Measurements from ENCODE around the gene SERPINA3. TPM values are rescaled to one million over a fixed set of nuclear protein-coding genes. Genes with fewer than 3 reads are reported as not detected.

Gene SERPINA3
- total RNA-seq, 1 experiment from 2014 or later: 3.5 TPM

GRCh38 chr14:94569381-94570001 lies 42.7 kb upstream of the SERPINA3 start:
- H3K27me3 Mint-ChIP-seq (ENCODE audit: low read depth): no peaks in the 10 kb centered on the region; the same call in 1 of the 2 replicates
- H3K4me1 Mint-ChIP-seq: no peaks in the 10 kb centered on the region
- ChIA-PET CTCF (no interaction called here), POLR2A (no interaction called here)
- DNase-seq (ENCODE audit: low spot score): no peak
- no peaks in the 10 kb centered on the region for H3K9me3 Mint-ChIP-seq
- H3K36me3 Mint-ChIP-seq: no peaks in the 10 kb centered on the region
- no peak for ATAC-seq
- TF ChIP-seq TP53 (CRISPR knock-in tag; IDR thresholded peaks at IDR 0.05) (no peak), FOXJ3 (CRISPR knock-in tag; IDR thresholded peaks at IDR 0.05; ENCODE audit: borderline replicate concordance) (no peak), HMGXB4 (CRISPR knock-in tag; IDR thresholded peaks at IDR 0.05) (no peak), ZNF416 (CRISPR knock-in tag; IDR thresholded peaks at IDR 0.05) (no peak), E2F4 (CRISPR knock-in tag; IDR thresholded peaks at IDR 0.05; ENCODE audit: borderline replicate concordance, low read depth) (no peak), ZMAT4 (CRISPR knock-in tag; IDR thresholded peaks at IDR 0.05) (no peak)
- no peak overlapping the region for H3K27ac Mint-ChIP-seq
- no peak overlapping the region for H3K4me3 Mint-ChIP-seq

- ChIA-PET POLR2A (no interaction called here), CTCF (no interaction called here)
- Mint-ChIP-seq H3K36me3 (no peaks in the 10 kb centered on the region), H3K27ac (no peak overlapping the region), H3K4me1 (no peaks in the 10 kb centered on the region), H3K9me3 (no peaks in the 10 kb centered on the region), H3K27me3 (ENCODE audit: low read depth) (no peaks in the 10 kb centered on the region; the same call in 1 of the 2 replicates), H3K4me3 (no peak overlapping the region)
- TF ChIP-seq HMGXB4 (CRISPR knock-in tag; IDR thresholded peaks at IDR 0.05) (no peak), TEAD4 (CRISPR knock-in tag; IDR thresholded peaks at IDR 0.05) (no peak), USF2 (CRISPR knock-in tag; IDR thresholded peaks at IDR 0.05) (no peak), AFF4 (CRISPR knock-in tag; IDR thresholded peaks at IDR 0.05; ENCODE audit: borderline replicate concordance) (no peak), ZNF263 (CRISPR knock-in tag; IDR thresholded peaks at IDR 0.05; ENCODE audit: low read depth) (no peak), E2F5 (CRISPR knock-in tag; IDR thresholded peaks at IDR 0.05) (no peak), MYBL2 (CRISPR knock-in tag; IDR thresholded peaks at IDR 0.05) (no peak), NFATC4 (CRISPR knock-in tag; IDR thresholded peaks at IDR 0.05) (no peak), JAZF1 (CRISPR knock-in tag; IDR thresholded peaks at IDR 0.05) (no peak), ZMAT4 (CRISPR knock-in tag; IDR thresholded peaks at IDR 0.05) (no peak), ARID4B (CRISPR knock-in tag; IDR thresholded peaks at IDR 0.05; ENCODE audit: borderline replicate concordance) (no peak)
- DNase-seq (ENCODE audit: low spot score) (no peak), ATAC-seq (no peak)
These were observed 42.2 kb upstream of the SERPINA3 start for GRCh38 chr14:94570002-94570400.
